COLO668 (cell line): ENCODE results near the gene WDR13.
"Not testable (repeated sequence)": the region's sequence is repeated elsewhere in the genome, so short reads cannot be mapped to it uniquely, and the experiment has no call there.

Experiments used
- DNase-seq: peaks from one replicate; lab custom pipeline; 2025; ENCODE audit not compliant: unreplicated experiment; lab: John Stamatoyannopoulos, UW

WDR13 gene

DNA sequence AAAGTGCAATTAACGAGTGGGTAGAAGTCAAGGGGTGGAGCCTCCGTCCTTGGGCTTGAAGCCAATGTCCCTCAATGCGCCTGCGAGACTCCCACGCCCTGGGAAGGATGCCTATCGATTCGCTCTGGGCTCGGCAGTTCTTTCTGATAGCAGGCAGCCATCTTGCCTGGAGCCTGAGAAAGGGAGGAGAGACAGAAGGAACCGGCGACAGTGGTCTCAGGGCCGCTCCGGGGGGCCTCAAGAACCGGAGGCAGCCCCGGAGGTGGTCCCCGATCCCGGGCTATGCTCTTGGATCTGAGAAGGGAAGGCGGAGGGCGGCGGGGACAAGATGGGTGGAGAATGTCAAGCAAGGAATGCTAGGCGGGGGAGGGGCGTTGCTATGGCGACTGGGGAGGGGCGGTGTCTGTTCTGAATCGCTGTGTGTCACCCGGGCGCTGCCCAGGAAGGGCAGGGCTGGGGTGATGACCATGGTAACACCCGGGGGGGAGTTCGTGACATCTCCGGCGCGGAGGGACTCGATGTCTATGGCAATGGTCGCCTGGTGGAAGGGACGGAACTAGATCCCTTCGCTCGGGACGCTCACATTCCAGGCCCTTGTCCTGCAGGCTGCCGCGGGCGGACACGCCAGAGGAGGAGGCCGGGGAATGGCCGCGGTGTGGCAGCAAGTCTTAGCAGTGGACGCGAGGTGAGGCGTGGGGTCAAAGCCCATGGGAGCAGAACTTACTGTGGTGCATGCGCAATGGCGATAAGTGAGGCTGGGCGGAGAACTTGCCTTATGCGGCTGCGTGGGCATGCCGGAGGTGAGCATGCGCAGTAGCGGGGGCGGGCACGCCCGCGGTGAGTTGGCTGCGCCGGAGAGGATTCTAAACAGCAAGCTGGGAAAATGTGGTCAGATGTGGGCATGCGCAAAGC, at the start of gene WDR13:
Gene WDR13, plus strand, starts transcription at position 140 of the 912 bp plus-strand sequence. Its CDS starts 505 bp downstream, at position 645.
- peak; percentile 91 for DNase-seq

DNA sequence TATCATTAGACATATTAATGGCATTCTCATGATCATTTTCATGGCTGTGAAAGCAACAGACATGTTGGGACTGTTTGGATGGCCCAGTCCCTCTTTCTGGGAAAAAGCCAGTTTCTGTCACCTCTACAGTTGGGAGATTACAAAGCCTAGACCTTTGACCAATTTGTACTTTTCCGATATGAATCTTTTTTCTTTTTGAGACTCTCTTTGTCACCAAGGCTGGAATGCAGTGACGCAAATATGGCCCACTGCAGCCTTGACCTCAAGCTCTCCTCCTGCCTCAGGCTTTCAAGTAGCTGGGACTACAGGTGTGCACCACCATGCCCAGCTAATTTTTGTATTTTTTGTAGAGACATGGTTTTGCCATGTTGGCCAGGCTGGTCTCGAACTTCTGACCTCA, 48.4 kb upstream of the WDR13 start:
- no peak for DNase-seq

DNA sequence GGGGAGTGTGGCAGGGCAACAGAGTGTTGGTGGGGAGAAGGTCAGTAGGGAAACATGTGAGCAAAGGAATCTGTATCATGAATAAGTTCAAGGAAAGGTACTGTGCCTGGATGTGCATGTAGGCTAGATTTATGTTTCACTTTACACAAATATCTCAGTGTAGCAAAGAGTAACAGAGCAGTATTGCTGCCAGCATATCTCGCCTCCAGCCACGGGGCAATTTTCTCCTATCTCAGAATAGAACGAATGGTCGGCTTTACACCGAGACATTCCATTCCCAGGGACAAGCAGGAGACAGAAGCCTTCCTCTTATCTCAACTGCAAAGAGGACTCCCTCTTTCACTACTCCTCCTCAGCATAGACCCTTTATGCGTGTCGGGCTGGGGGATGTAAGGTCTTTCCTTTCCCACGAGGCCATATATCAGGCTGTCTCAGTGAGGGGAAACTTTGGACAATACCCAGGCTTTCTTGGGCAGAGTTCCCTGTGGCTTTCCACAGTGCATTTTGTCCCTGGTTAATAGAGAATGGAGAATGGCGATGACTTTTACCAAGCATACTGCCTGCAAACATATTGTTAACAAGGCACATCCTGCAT, 41.5 kb upstream of the WDR13 start:
- DNase-seq = not testable (repeated sequence)

DNA sequence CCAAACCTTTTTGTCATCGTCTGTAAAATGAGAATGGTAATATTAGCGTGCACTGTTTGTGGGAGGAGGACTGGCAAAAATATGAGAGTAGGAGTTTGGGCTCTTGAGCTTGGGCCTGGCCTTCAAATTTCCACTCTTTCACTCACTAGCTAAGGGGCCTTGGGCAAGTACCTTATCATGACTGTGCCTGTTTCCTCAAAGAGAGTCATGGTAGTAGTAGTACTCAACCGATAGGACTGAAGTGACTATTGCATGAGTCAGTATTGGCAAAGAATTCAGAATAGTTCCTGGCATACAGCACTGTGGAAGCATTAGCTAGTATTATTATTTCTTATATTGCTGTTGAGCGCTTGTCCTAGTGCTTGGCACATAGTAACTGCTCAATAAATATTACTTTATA, 39.0 kb upstream of the WDR13 start:
- no peak for DNase-seq

DNA sequence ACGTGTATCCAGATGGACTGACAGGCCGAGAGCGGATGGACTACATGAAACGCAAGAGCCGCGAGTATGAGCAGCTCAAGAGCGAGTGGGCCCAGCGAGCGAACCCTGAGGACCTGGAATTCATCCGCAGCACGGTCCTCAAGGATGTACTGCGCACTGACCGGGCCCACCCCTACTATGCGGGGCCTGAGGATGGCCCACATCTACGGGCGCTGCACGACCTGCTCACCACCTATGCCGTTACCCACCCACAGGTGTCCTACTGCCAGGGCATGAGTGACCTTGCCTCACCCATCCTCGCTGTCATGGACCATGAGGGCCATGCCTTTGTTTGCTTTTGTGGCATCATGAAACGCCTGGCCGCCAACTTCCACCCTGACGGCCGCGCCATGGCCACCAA, 37.7 kb upstream of the WDR13 start:
- DNase-seq = no peak

DNA sequence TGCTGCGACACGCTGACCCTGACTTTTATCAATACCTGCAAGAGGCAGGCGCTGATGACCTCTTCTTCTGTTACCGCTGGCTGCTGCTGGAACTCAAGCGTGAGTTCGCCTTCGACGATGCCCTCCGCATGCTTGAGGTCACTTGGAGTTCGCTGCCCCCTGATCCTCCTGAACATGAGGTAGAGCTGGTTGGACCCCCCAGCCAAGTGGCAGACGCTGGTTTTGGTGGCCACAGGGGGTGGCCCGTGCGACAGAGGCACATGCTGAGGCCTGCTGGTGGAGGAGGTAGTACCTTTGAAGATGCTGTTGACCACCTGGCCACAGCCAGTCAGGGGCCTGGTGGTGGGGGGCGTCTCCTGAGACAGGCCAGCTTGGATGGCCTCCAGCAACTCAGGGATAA, 37.2 kb upstream of the WDR13 start:
- no peak for DNase-seq

DNA sequence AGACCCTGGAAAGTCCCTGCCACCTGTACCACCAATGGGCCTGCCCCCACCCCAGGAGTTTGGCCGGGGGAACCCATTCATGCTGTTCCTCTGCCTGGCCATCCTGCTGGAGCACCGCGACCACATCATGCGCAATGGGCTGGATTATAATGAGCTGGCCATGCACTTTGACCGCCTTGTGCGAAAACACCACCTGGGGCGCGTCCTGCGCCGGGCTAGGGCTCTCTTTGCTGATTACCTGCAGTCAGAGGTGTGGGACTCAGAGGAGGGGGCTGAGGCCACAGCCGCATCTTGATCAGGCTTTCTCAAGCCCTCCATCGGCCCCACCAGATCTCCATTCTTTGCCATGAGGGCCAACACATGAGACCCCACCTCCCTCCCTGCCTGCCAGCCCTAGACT, 36.6 kb upstream of the WDR13 start:
- no peak for DNase-seq

DNA sequence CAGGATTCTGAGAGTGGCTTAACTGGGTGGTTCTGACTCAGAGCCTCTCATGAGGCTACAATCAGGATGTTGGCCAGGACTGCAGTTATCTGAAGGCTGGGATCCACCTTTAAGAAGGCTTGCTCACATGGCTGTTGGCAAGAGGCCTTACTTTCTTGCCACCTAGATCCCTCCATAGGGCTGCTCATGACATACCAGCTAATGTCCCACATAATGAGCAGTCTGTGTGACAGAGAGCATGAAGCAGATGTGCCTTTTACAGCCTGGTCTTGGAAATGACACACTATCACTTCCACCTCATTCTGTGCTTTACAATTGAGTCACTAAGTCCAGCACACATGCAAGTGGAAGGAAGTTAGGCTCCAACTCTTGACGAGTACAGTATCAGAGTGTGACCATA, 27.3 kb upstream of the WDR13 start:
- DNase-seq = no peak

DNA sequence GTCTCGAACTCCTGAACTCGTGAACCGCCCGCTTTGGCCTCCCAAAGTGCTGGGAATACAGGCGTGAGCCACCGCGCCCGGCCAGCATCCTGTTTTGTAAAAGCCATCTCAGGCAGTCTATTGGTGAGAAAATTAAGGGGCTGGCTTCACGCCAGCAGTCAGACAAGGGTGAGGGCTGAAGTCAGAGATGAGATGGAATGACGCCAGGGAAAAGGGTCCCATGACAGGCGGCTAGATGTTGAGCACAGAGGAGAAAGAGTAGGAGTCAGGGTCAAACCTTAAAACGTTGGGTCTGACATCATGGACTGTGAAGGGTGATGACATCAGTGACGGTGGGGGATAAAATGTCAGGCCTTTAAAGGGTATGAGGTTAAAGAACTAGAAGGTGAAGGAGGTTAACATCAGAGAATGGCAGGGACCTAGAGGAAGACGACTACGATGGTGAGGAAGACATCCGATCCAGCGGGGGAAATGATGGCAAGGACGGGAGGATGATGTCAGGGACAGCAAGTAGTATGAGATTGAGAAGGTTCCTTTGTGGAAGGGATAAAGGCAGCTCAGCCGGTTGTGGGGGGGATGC, 23.5 kb upstream of the WDR13 start:
- peak; percentile 24 for DNase-seq

DNA sequence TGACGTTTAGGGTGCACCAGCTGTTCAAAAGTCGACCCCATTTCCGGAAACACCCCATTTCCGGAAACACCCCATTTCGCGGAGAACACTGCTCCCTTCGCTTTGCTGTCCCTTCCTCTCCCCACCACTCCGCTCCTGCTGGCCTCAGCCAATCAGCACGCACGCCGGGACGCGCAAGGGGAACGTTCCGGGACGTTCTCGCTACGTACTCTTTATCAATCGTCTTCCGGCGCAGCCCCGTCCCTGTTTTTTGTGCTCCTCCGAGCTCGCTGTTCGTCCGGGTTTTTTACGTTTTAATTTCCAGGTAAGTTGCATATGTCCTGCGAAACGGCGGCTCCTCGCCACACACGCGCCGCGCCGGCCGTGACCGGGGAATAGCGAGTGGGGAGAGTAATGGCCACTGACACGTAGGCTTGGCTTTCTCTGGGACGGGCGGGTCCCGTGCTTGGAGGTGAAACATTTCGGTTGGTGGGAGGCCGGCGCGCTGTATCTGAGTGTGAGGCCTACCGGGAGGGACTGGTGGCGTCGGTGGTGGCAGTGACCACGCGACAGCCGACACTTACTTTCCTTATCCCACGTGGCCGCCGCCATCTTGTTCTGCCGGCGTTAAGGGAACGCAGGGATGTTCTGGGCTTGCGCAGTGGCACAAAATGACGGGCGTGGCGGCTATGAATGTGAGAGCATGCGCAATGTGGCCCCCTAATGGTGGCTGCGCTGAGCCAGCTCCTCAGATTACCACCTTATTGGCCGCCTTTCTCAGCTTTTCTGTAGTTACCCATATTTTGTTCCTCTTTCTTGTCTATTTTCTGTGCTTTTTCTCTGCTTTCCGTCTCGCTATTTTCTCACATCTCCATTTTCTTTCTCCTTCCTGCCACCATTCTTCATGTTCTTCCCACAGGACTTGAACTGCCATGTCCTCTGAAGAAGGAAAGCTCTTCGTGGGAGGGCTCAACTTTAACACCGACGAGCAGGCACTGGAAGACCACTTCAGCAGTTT, 22.7 kb upstream of the WDR13 start, which contains the start of gene RBM3:
Gene RBM3, plus strand, starts transcription at position 215 of the 997 bp plus-strand sequence. Its CDS starts 697 bp downstream, at position 912.
- peak; percentile 92 for DNase-seq

DNA sequence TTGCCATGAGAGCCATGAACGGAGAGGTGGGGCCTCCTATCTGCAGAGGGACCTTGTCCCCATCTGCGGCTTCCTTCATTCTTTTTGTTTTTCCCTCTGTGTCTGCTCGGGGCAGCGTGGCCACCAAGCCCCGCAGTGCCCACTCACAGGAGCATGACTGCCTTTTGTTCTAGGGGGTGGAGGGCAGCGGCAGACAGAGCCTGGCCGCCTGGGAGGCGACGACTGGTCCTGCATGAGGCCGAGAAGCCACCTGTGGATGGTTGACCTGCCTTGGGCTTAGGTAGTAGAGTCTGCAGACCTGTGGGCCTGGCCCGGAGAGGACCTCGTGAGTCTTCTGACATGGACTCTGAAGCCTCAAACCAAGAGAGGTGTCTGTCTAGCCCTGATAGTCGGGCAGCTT, 21.6 kb upstream of the WDR13 start:
- no peak for DNase-seq

DNA sequence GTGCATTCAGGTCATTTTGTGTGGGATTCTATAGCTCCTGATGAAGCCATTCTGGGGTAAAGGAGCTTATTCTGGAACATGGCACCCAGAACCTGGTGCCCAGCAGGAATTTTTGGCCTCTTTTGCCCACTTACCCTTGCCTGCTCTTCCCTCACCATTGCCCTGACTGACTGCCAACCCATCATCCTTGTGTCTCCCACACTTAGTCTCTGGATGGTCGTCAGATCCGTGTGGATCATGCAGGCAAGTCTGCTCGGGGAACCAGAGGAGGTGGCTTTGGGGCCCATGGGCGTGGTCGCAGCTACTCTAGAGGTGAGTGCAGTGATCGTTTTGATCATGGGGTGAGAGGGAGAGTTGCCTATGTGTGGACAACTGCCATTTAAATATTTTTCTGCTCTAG, 21.2 kb upstream of the WDR13 start:
- no peak for DNase-seq

DNA sequence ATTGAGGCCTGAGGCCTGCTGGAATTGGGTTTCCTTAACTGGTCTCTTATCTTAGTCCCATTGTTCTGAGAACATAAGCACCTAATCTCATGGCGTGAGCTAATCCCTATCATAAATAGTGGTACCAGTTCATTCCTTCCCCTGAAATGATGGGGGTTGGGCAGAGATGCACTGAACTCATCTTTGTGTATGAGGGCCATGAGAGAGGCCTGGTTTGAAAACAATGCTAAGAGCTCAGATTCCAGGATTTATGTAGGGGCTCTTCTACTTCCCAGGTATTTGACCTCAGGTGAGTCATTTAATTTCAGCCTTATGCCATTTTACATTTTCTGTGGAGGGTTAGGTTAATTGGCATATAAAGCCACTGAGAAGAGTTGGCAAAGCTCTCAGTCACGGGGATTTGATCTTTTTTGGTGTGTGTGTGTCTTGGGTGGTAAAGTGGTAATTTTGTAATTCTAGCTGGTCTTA, 18.6 kb upstream of the WDR13 start:
- DNase-seq = no peak

DNA sequence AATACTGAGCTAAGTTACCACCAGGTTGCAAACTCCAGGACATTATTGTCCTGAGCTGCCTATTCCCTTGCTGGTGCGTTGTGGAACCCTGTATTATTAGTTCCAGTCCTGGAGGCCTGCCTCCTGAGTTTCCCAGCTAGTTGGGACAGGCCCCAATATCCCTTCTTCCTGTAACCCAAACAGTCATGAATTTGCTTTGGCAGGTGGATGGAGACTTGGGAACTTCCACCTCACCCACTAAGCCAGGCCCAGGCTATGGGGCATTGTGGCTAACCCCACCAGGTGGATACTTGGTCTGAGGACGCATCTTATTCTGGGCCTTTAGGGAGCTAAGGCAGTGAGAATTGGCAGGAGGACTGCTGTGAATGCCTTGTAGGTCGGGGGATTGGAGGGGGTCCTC, 18.0 kb upstream of the WDR13 start:
- DNase-seq = no peak

DNA sequence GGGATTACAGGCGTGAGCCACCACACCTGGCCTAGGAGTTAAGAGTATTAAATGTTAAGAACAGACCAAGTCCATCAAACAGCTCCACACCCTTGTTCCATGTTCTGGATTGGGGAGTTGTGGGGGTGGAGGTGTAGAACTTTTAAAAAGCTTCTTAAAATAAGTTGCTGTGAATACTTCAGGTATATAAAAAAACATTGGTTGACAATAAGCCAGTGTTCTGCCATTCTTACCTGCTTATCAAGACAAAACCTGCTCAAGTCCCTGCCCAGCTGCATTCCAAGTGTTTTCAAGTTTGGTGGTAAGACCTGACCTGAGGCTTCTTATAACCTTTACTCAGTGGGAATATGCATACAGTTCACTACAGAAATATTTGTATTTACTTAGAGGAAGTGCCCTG, 16.6 kb upstream of the WDR13 start:
- no peak for DNase-seq

DNA sequence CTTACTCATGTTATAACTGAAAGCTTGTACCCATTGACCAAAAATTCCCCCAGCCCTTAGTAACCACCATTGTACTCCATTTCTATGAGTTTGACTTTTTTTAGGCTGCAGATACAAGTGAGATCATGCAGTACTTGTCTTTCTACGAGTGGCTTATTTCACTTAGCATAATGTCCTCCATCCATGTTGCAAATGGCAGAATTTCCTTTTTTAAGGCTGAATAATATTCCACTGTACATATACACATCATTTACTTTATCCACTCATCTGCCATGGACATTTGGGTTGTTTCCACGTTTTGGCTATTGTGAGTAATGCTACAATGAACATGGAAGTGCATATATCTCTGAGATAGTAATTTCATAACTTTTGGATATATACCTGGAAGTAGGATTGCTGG, 12.6 kb upstream of the WDR13 start:
- DNase-seq = no peak

DNA sequence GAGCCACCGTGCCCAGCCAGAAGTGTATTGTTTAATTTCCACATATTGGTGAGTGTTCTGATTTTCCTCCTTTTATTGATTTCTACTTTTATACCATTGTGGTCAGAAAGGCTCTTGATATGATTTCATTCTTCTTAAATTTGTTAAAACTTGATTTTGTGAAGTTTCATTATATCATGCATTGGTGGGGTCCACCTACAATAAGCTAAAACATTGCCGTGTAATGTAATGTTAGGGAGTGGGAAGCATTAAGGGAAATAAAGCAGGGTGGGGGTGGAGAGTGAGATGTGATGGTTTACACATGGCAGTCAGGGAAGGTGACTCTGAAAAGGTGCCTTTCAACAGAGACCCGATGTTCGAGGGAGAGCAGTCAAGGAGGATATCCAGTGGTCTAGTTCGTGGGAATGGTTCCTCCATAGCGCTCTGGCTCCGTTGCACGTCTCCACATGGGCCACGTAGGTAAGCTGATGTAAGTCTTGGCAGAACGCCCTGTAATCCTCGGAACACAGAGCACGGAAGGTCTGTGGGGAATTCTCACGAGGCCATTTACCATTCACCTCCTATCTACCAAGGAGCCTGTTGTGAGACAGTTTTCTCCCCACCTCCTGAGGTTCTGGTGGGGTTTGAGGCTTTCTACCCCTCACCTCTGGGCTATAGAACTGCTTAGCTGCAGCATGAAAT, 7.7 kb upstream of the WDR13 start:
- no peak for DNase-seq

DNA sequence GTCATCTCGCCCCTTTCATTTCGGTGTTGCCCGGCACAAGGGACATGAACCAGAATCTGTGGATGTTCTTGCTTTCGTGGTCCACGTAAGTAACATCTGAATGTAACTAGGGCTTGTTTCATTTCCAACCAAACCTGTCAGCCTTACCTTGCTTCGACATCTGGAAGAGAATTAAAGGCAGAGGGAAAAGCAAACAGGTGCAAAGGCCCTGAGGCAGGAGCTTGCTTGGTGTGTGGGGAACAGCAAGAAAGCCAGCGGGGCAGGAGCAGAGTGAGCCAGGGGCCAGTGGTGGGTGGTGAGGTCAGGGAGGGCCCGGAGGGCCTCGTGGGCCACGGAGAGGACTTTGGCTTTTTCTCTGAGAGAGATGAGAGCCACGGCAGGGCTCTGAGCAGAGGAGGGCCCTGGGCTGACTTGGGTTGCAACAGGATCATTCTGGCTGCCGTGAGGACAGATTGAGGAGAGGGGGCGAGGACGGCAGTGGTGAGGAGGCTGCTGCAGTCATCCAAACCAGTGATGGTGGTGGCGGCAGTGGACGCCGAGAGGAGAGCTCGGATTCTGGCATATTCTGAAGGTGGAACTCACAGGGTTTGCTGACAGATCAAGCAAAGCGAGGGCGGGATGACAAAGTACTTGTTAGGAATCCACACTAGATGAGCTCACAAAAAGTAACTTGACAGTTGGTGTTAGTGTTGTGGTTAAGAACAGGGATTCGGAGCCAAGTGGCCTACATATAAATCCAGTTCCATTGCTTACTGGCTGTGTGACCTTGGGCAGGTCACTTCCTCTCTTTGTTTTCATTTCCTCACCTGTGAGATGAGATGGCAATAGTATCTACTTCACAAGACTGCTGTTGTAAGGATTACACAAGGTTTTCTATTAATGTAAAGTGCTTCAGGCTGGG, 6.8 kb upstream of the WDR13 start:
- DNase-seq = no peak

DNA sequence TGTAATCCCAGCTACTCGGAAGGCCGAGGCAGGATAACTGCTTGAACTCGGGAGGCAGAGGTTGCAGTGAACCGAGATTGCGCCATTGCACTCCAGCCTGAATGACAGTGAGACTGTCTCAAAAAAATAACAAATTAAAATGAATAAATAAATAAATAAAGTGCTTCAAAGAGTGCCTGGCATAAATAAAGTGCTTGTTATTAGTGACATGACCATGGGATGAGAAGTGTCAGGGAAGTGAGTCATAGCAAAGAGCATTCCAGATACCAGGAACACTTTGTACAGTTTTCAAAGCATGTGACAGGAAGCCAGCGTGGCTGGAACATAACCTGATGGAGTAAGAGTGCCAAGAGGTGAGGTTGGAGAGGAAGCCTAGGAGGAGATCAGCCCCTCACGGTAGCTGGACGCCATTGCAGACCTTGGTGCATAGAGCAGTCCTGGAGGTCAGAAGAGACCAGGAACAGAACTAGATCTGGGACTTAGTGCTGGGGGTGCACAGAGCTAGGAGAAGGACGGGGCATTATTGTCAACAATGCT, 6.0 kb upstream of the WDR13 start:
- no peak for DNase-seq
